Fibroblast of lung (primary cell): ENCODE data around the gene TMEM176B. TPM values are rescaled to one million over a fixed set of nuclear protein-coding genes. Genes with fewer than 3 reads are reported as not detected.

Experiments
- DNase-seq, 2 donors: peaks; one replicate each; pipeline versions ENCODE4 v3.0.0 to v3.0.0-alpha.2; 2010; ENCODE audit warnings: low read depth in 2 of 2
- H2AFZ ChIP-seq: 2 replicates; pipeline ENCODE4 v1.5.1; 2012; ENCODE audit warnings: low read length, control low read depth, inconsistent platforms
- H3K27ac ChIP-seq: 2 replicates; pipeline ENCODE4 v1.5.1; 2011; ENCODE audit warnings: low read length, control low read depth; ENCODE audit not compliant: insufficient read depth
- H3K27me3 ChIP-seq: 2 replicates; pipeline ENCODE4 v1.5.1; 2011; ENCODE audit warnings: mild to moderate bottlenecking, low read length; ENCODE audit not compliant: control insufficient read depth, insufficient read depth
- H3K36me3 ChIP-seq: 2 replicates; pipeline ENCODE4 v1.5.1; 2011; ENCODE audit warnings: low read length; ENCODE audit not compliant: control insufficient read depth, insufficient read depth
- H3K4me1 ChIP-seq: 2 replicates; pipeline ENCODE4 v1.5.1; 2011; ENCODE audit warnings: low read length; ENCODE audit not compliant: control insufficient read depth, insufficient read depth; ENCODE audit errors: extremely low read depth
- H3K4me2 ChIP-seq: 2 replicates; pipeline ENCODE4 v1.5.1; 2011; ENCODE audit warnings: low read length, control low read depth; ENCODE audit not compliant: insufficient read depth; ENCODE audit errors: extremely low read depth
- H3K4me3 ChIP-seq, 4 experiments: fragments of 200-600 bp in 1 of 4; sonication (generic) in 1 of 4; replicated peaks in 1 of 4; 2 replicates each; pipeline ENCODE4 v1.5.1; 2011 to 2016; ENCODE audit warnings: low read length in 4 of 4, low read depth in 3 of 4, mild to moderate bottlenecking in 3 of 4, control low read depth in 2 of 4, inconsistent platforms in 1 of 4, mixed read lengths in 1 of 4; ENCODE audit not compliant: insufficient read depth in 1 of 4; ENCODE audit errors: control extremely low read depth in 1 of 4
- H3K79me2 ChIP-seq: 2 replicates; pipeline ENCODE4 v1.5.1; 2012; ENCODE audit warnings: mild to moderate bottlenecking, low read length, inconsistent platforms; ENCODE audit not compliant: control insufficient read depth, insufficient read depth
- H3K9ac ChIP-seq: 2 replicates; pipeline ENCODE4 v1.5.1; 2011; ENCODE audit warnings: mild to moderate bottlenecking, low read length, control low read depth; ENCODE audit not compliant: insufficient read depth
- H3K9me3 ChIP-seq: 2 replicates; pipeline ENCODE4 v1.5.1; 2012; ENCODE audit warnings: low read depth, low read length; ENCODE audit not compliant: control insufficient read depth, insufficient read depth
- H4K20me1 ChIP-seq: 2 replicates; pipeline ENCODE4 v1.5.1; 2011; ENCODE audit warnings: low read length; ENCODE audit not compliant: control insufficient read depth, insufficient read depth; ENCODE audit errors: extremely low read depth
- CTCF ChIP-seq, 2 donors: IDR thresholded peaks in 1 of 2; conservative IDR thresholded peaks in 1 of 2; 1 replicate in 1 of 2; 2 replicates in 1 of 2; pipeline ENCODE4 v1.5.1; 2011 to 2012; ENCODE audit warnings: low read length in 2 of 2, control low read depth in 1 of 2, inconsistent platforms in 1 of 2, low read depth in 1 of 2, mild to moderate bottlenecking in 1 of 2
- EZH2 ChIP-seq: IDR thresholded peaks from 2 replicates; pipeline ENCODE4 v1.5.1; 2012; ENCODE audit warnings: low read length, control low read depth, mild to moderate bottlenecking; ENCODE audit errors: missing control alignments
- polyA plus RNA-seq, 2 donors: library from polyadenylated mRNA; depleted of rRNA in 1 of 2; stranded (reverse) in 1 of 2; unstranded in 1 of 2; fragments of >200 nt; gene quantifications; 2 replicates each; pipeline ENCODE4 v1.2.1, GENCODE V29; 2011 to 2012; ENCODE audit warnings: missing spikeins in 1 of 2
- total RNA-seq: library from RNA; depleted of rRNA; stranded (reverse); fragments of >200 nt; gene quantifications from 2 replicates; pipeline ENCODE4 v1.2.1, GENCODE V29; 2014

The TMEM176B gene
- total and polyA plus RNA-seq, 2 donors (not counting 1 experiment from before 2014, with no cell fraction given) = 0.78 to 26.8 TPM

- H3K4me1 ChIP-seq = no peaks in the 10 kb centered on the region
- H3K9me3 ChIP-seq = no peaks in the 10 kb centered on the region
- no peak overlapping the region for H3K9ac ChIP-seq
- H3K4me2 ChIP-seq = no peak overlapping the region
- no peaks in the 10 kb centered on the region for H3K27me3 ChIP-seq
- H4K20me1 ChIP-seq = no peaks in the 10 kb centered on the region
- H2AFZ ChIP-seq = no peak overlapping the region
- no peak overlapping the region for H3K4me3 ChIP-seq
- no peak for TF ChIP-seq EZH2
- no peak for TF ChIP-seq CTCF (conservative IDR thresholded peaks at IDR 0.05 in 1 of 2, IDR thresholded peaks at IDR 0.05 in 1 of 2; ENCODE audit: low read depth in 1 of 2, low read length in 2 of 2)
- no peak for DNase-seq
- H3K36me3 ChIP-seq = no peaks in the 10 kb centered on the region
- H3K79me2 ChIP-seq = no peaks in the 10 kb centered on the region
- no peak overlapping the region for H3K27ac ChIP-seq
These were observed 8.9 kb downstream of the TMEM176B start for GRCh38 chr7:150791304-150791703.

GRCh38 chr7:150790416-150791075, 9.6 kb downstream of the TMEM176B start:
- H3K27ac ChIP-seq = no peak overlapping the region
- no peaks in the 10 kb centered on the region for H3K9me3 ChIP-seq
- no peak overlapping the region for H3K4me3 ChIP-seq
- no peaks in the 10 kb centered on the region for H3K79me2 ChIP-seq
- H3K27me3 ChIP-seq = no peaks in the 10 kb centered on the region
- H3K4me1 ChIP-seq = no peaks in the 10 kb centered on the region
- no peaks in the 10 kb centered on the region for H4K20me1 ChIP-seq
- DNase-seq = no peak
- no peak overlapping the region for H2AFZ ChIP-seq
- no peaks in the 10 kb centered on the region for H3K36me3 ChIP-seq
- no peak overlapping the region for H3K4me2 ChIP-seq
- no peak for TF ChIP-seq CTCF (conservative IDR thresholded peaks at IDR 0.05 in 1 of 2, IDR thresholded peaks at IDR 0.05 in 1 of 2; ENCODE audit: low read depth in 1 of 2, low read length in 2 of 2)
- TF ChIP-seq EZH2 = no peak
- no peak overlapping the region for H3K9ac ChIP-seq

- no peak overlapping the region for H3K4me3 ChIP-seq
- no peaks in the 10 kb centered on the region for H4K20me1 ChIP-seq
- H2AFZ ChIP-seq = no peak overlapping the region
- no peaks in the 10 kb centered on the region for H3K36me3 ChIP-seq
- H3K4me1 ChIP-seq = no peaks in the 10 kb centered on the region
- H3K27ac ChIP-seq = no peak overlapping the region
- H3K4me2 ChIP-seq = no peak overlapping the region
- no peaks in the 10 kb centered on the region for H3K27me3 ChIP-seq
- DNase-seq = no peak
- no peaks in the 10 kb centered on the region for H3K9me3 ChIP-seq
- no peak overlapping the region for H3K9ac ChIP-seq
- H3K79me2 ChIP-seq = no peaks in the 10 kb centered on the region
- no peak for TF ChIP-seq CTCF (conservative IDR thresholded peaks at IDR 0.05 in 1 of 2, IDR thresholded peaks at IDR 0.05 in 1 of 2; ENCODE audit: low read depth in 1 of 2, low read length in 2 of 2)
- TF ChIP-seq EZH2 = no peak
These were observed 11.5 kb downstream of the TMEM176B start for GRCh38 chr7:150788474-150789269.
